CD4-positive, alpha-beta T cell treated with Interleukin-12 subunit alpha and Interleukin-12 subunit beta, for 1 hour (primary cell): ENCODE results near the gene ZNF827.
A peak's percentile ranks its signal among the peaks of the same experiment; 100 is the strongest.
"Not testable (repeated sequence)": the region's sequence is repeated elsewhere in the genome, so short reads cannot be mapped to it uniquely, and the experiment has no call there.

Experiments
- DNase-seq: peaks from one replicate; pipeline ENCODE4 v3.0.0-alpha.2; 2020

ZNF827 gene

GRCh38 chr4:145861336-145862318, 77.0 kb downstream of the ZNF827 start:
- no peak for DNase-seq

GRCh38 chr4:145860897-145861296, 77.7 kb downstream of the ZNF827 start:
- DNase-seq: no peak

- DNase-seq: no peak
Observed at GRCh38 chr4:145860446-145860845, 78.2 kb downstream of the ZNF827 start.

GRCh38 chr4:145859926-145860325, 78.7 kb downstream of the ZNF827 start:
- no peak for DNase-seq

GRCh38 chr4:145859426-145859825, 79.2 kb downstream of the ZNF827 start:
- DNase-seq: no peak

GRCh38 chr4:145852256-145852839, 86.3 kb downstream of the ZNF827 start:
- no peak for DNase-seq

- DNase-seq: no peak
Observed at GRCh38 chr4:145851511-145852201, 87.0 kb downstream of the ZNF827 start.

GRCh38 chr4:145847764-145848163, 90.9 kb downstream of the ZNF827 start:
- no peak for DNase-seq

- DNase-seq: no peak
Observed at GRCh38 chr4:145845118-145845517, 93.5 kb downstream of the ZNF827 start.

- no peak for DNase-seq
Observed at GRCh38 chr4:145843639-145844038, 95.0 kb downstream of the ZNF827 start.

- DNase-seq: no peak
Observed at GRCh38 chr4:145843148-145843547, 95.5 kb downstream of the ZNF827 start.

- DNase-seq: no peak
Observed at GRCh38 chr4:145842224-145842887, 96.3 kb downstream of the ZNF827 start.

GRCh38 chr4:145840801-145841200, 97.8 kb downstream of the ZNF827 start:
- no peak for DNase-seq

GRCh38 chr4:145840162-145840768, 98.4 kb downstream of the ZNF827 start:
- DNase-seq: peak; percentile 37

- DNase-seq: no peak
Observed at GRCh38 chr4:145839151-145839550, 99.5 kb downstream of the ZNF827 start.

- DNase-seq: not testable (repeated sequence)
Observed at GRCh38 chr4:145832384-145832783, 106.2 kb downstream of the ZNF827 start.

GRCh38 chr4:145830699-145831098, 107.9 kb downstream of the ZNF827 start:
- DNase-seq: no peak

GRCh38 chr4:145829629-145830395, 108.8 kb downstream of the ZNF827 start:
- no peak for DNase-seq

- no peak for DNase-seq
Observed at GRCh38 chr4:145828802-145829485, 109.7 kb downstream of the ZNF827 start.

- peak; percentile 7 for DNase-seq
Observed at GRCh38 chr4:145827885-145828284, 110.7 kb downstream of the ZNF827 start.

- DNase-seq: no peak
Observed at GRCh38 chr4:145825255-145825654, 113.4 kb downstream of the ZNF827 start.
